ENCODE data around the gene SERPINB10. TPM values are rescaled to one million over a fixed set of nuclear protein-coding genes. Genes with fewer than 3 reads are reported as not detected.

Gene SERPINB10
- total RNA-seq, 2 donors from 2014 or later: not detected

- TF ChIP-seq, protein P1, sequence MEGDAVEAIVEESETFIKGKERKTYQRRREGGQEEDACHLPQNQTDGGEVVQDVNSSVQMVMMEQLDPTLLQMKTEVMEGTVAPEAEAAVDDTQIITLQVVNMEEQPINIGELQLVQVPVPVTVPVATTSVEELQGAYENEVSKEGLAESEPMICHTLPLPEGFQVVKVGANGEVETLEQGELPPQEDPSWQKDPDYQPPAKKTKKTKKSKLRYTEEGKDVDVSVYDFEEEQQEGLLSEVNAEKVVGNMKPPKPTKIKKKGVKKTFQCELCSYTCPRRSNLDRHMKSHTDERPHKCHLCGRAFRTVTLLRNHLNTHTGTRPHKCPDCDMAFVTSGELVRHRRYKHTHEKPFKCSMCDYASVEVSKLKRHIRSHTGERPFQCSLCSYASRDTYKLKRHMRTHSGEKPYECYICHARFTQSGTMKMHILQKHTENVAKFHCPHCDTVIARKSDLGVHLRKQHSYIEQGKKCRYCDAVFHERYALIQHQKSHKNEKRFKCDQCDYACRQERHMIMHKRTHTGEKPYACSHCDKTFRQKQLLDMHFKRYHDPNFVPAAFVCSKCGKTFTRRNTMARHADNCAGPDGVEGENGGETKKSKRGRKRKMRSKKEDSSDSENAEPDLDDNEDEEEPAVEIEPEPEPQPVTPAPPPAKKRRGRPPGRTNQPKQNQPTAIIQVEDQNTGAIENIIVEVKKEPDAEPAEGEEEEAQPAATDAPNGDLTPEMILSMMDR (IDR thresholded peaks at IDR 0.05): no peak
- Histone ChIP-seq H3K27ac (no peak overlapping the region), H3K4me1 (ENCODE audit: control insufficient read depth in 1 of 2, low read depth in 2 of 2) (no peaks in the 10 kb centered on the region), H3K27me3 (replicated peaks; ENCODE audit: insufficient read depth) (no peaks in the 10 kb centered on the region), H3K36me3 (no peaks in the 10 kb centered on the region), H3K9me3 (no peaks in the 10 kb centered on the region), H3K4me3 (no peak overlapping the region)
- ATAC-seq (ENCODE audit: insufficient number of reproducible peaks, low FRiP score, low read depth): no peak
- no peak for DNase-seq (ENCODE audit: low spot score)
Measured at GRCh38 chr18:63908858-63909257, 1.1 kb downstream of the SERPINB10 start.

DNA sequence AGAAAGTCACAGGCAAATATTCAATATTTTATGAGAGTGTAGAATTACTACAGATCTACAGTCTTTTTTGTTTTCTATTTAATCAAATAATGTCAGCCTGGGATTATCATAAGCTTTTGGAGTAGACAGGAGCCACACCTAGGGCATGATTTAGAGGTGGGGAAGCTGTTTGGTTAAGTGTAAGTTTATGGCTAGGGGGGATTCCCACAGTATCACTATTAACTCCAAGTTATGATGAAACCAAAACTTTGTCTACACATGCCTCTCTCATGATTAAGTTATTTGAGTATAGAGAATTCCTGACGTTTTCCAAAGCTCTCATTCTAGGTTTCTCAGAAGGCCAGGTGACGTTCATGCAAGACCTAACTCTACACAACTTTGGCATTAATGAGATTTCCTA, 2.1 kb downstream of the SERPINB10 start:
- Histone ChIP-seq H3K4me1 (ENCODE audit: control insufficient read depth in 1 of 2, low read depth in 2 of 2) (no peaks in the 10 kb centered on the region), H3K4me3 (no peak overlapping the region), H3K36me3 (no peaks in the 10 kb centered on the region), H3K27ac (no peak overlapping the region), H3K27me3 (replicated peaks; ENCODE audit: insufficient read depth) (no peaks in the 10 kb centered on the region), H3K9me3 (no peaks in the 10 kb centered on the region)
- no peak for ATAC-seq (ENCODE audit: insufficient number of reproducible peaks, low FRiP score, low read depth)
- TF ChIP-seq, protein P1 (IDR thresholded peaks at IDR 0.05): no peak
- DNase-seq (ENCODE audit: low spot score): no peak

- TF ChIP-seq, protein P1 (IDR thresholded peaks at IDR 0.05): no peak
- H3K4me3 ChIP-seq: no peak overlapping the region
- H3K9me3 ChIP-seq: no peaks in the 10 kb centered on the region
- ATAC-seq (ENCODE audit: insufficient number of reproducible peaks, low FRiP score, low read depth) (no peak), DNase-seq (ENCODE audit: low spot score) (no peak)
- H3K27me3 ChIP-seq (replicated peaks; ENCODE audit: insufficient read depth): no peaks in the 10 kb centered on the region
- H3K4me1 ChIP-seq (ENCODE audit: control insufficient read depth in 1 of 2, low read depth in 2 of 2): no peaks in the 10 kb centered on the region
- H3K27ac ChIP-seq: no peak overlapping the region
- no peaks in the 10 kb centered on the region for H3K36me3 ChIP-seq
Measured at GRCh38 chr18:63917817-63918216, 10.1 kb downstream of the SERPINB10 start.

DNA sequence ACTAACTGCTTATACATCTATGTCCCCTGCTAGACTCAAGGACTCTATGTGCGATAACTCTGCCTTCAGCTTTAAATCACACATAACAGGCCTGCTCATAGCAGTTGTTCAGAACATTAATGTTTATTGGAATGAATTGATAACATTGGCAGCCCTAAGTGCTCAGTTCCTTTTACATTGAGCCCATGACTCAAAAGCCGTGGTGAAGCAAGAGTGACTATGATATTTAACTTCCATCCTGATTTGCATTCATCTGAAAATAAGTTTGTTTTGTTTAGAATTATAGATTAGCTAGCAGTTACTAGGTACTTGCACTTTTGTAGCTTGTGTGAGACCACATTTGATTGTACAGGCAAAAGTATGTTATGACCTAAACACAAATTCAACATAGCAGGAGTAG, 14.3 kb downstream of the SERPINB10 start:
- H3K27ac ChIP-seq: no peak overlapping the region
- TF ChIP-seq, protein P1 (IDR thresholded peaks at IDR 0.05): no peak
- ATAC-seq (ENCODE audit: insufficient number of reproducible peaks, low FRiP score, low read depth) (no peak), DNase-seq (ENCODE audit: low spot score) (no peak)
- no peaks in the 10 kb centered on the region for H3K36me3 ChIP-seq
- no peaks in the 10 kb centered on the region for H3K9me3 ChIP-seq
- H3K4me1 ChIP-seq (ENCODE audit: control insufficient read depth in 1 of 2, low read depth in 2 of 2): no peaks in the 10 kb centered on the region
- no peak overlapping the region for H3K4me3 ChIP-seq
- H3K27me3 ChIP-seq (replicated peaks; ENCODE audit: insufficient read depth): no peaks in the 10 kb centered on the region

- Histone ChIP-seq H3K4me1 (ENCODE audit: control insufficient read depth in 1 of 2, low read depth in 2 of 2) (no peaks in the 10 kb centered on the region), H3K9me3 (no peaks in the 10 kb centered on the region), H3K36me3 (no peaks in the 10 kb centered on the region), H3K27ac (no peak overlapping the region), H3K27me3 (replicated peaks; ENCODE audit: insufficient read depth) (no peaks in the 10 kb centered on the region), H3K4me3 (no peak overlapping the region)
- TF ChIP-seq, protein P1 (IDR thresholded peaks at IDR 0.05): no peak
- no peak for ATAC-seq (ENCODE audit: insufficient number of reproducible peaks, low FRiP score, low read depth)
- no peak for DNase-seq (ENCODE audit: low spot score)
Measured at GRCh38 chr18:63924551-63924950, 16.8 kb downstream of the SERPINB10 start.
